GM12892 (cell line): ENCODE results near the gene TGFBI.

Source experiments
- POLR2A ChIP-seq: IDR thresholded peaks from 2 replicates; pipeline ENCODE4 v1.6.1; 2011; ENCODE audit warnings: low read depth, low read length, control low read depth
- POLR2AphosphoS5 ChIP-seq: IDR thresholded peaks from 2 replicates; pipeline ENCODE4 v1.6.1; 2011; ENCODE audit warnings: low read depth, low read length, control low read depth
- TAF1 ChIP-seq: IDR thresholded peaks from 2 replicates; pipeline ENCODE4 v1.6.1; 2011; ENCODE audit warnings: low read depth, mild to moderate bottlenecking, control low read depth, low read length, borderline replicate concordance

GRCh38 chr5:136011414-136012001 is 17.3 kb upstream of the TGFBI start:
- TF ChIP-seq POLR2A (no peak), POLR2AphosphoS5 (no peak), TAF1 (no peak)
